ENCODE measurements around the gene LLGL2. TPM values are rescaled to one million over a fixed set of nuclear protein-coding genes. Genes with fewer than 3 reads are reported as not detected.

LLGL2 gene
- total RNA-seq, 2 donors from 2014 or later = 12.5 to 17.4 TPM

- H3K4me3 Mint-ChIP-seq = no peak overlapping the region
- no peak overlapping the region for H3K27ac Mint-ChIP-seq
- no peaks in the 10 kb centered on the region for H3K4me1 Mint-ChIP-seq (ENCODE audit: low read depth)
- no peaks in the 10 kb centered on the region for H3K27me3 Mint-ChIP-seq (ENCODE audit: low read depth)
- H3K36me3 Mint-ChIP-seq (ENCODE audit: insufficient read depth in 2 of 2) = no peaks in the 10 kb centered on the region
- DNase-seq = no peak
- H3K9me3 Mint-ChIP-seq = no peaks in the 10 kb centered on the region
- ATAC-seq (replicated peaks in 1 of 2) = no peak
Measured at GRCh38 chr17:75612906-75613626, 87.6 kb downstream of the LLGL2 start.

- ATAC-seq (replicated peaks in 1 of 2) (no peak), DNase-seq (no peak)
- Mint-ChIP-seq H3K27ac (no peak overlapping the region), H3K4me1 (ENCODE audit: low read depth) (no peaks in the 10 kb centered on the region), H3K4me3 (no peak overlapping the region), H3K9me3 (no peaks in the 10 kb centered on the region), H3K36me3 (ENCODE audit: insufficient read depth in 2 of 2) (no peaks in the 10 kb centered on the region), H3K27me3 (ENCODE audit: low read depth) (no peaks in the 10 kb centered on the region)
Measured at GRCh38 chr17:75614006-75614405, 88.5 kb downstream of the LLGL2 start.

- ATAC-seq (replicated peaks in 1 of 2) (no peak), DNase-seq (no peak)
- Mint-ChIP-seq H3K36me3 (ENCODE audit: insufficient read depth in 2 of 2) (no peaks in the 10 kb centered on the region), H3K4me3 (no peak overlapping the region), H3K9me3 (no peaks in the 10 kb centered on the region), H3K27me3 (ENCODE audit: low read depth) (no peaks in the 10 kb centered on the region), H3K27ac (no peak overlapping the region), H3K4me1 (ENCODE audit: low read depth) (no peaks in the 10 kb centered on the region)
Measured at GRCh38 chr17:75614556-75615270, 89.2 kb downstream of the LLGL2 start.

- Mint-ChIP-seq H3K4me3 (no peak overlapping the region), H3K36me3 (ENCODE audit: insufficient read depth in 2 of 2) (no peaks in the 10 kb centered on the region), H3K27ac (no peak overlapping the region), H3K4me1 (ENCODE audit: low read depth) (no peaks in the 10 kb centered on the region), H3K27me3 (ENCODE audit: low read depth) (no peaks in the 10 kb centered on the region), H3K9me3 (no peaks in the 10 kb centered on the region)
- no peak for ATAC-seq (replicated peaks in 1 of 2)
- DNase-seq = no peak
Measured at GRCh38 chr17:75615301-75615700, 89.8 kb downstream of the LLGL2 start.

- Mint-ChIP-seq H3K27ac (no peak overlapping the region), H3K36me3 (ENCODE audit: insufficient read depth in 2 of 2) (no peaks in the 10 kb centered on the region), H3K4me3 (no peak overlapping the region), H3K27me3 (ENCODE audit: low read depth) (no peaks in the 10 kb centered on the region), H3K9me3 (no peaks in the 10 kb centered on the region), H3K4me1 (ENCODE audit: low read depth) (no peaks in the 10 kb centered on the region)
- no peak for ATAC-seq (replicated peaks in 1 of 2)
- no peak for DNase-seq
Measured at GRCh38 chr17:75616521-75617122, 91.1 kb downstream of the LLGL2 start.

- no peak overlapping the region for H3K4me3 Mint-ChIP-seq
- DNase-seq = no peak
- H3K27ac Mint-ChIP-seq = no peak overlapping the region
- ATAC-seq (replicated peaks in 1 of 2) = no peak
- H3K4me1 Mint-ChIP-seq (ENCODE audit: low read depth) = no peaks in the 10 kb centered on the region
- no peaks in the 10 kb centered on the region for H3K9me3 Mint-ChIP-seq
- no peaks in the 10 kb centered on the region for H3K27me3 Mint-ChIP-seq (ENCODE audit: low read depth)
- H3K36me3 Mint-ChIP-seq (ENCODE audit: insufficient read depth in 2 of 2) = no peaks in the 10 kb centered on the region
Measured at GRCh38 chr17:75617218-75617617, 91.7 kb downstream of the LLGL2 start.

GRCh38 chr17:75617675-75618074 lies 92.2 kb downstream of the LLGL2 start:
- no peaks in the 10 kb centered on the region for H3K4me1 Mint-ChIP-seq (ENCODE audit: low read depth)
- no peaks in the 10 kb centered on the region for H3K36me3 Mint-ChIP-seq (ENCODE audit: insufficient read depth in 2 of 2)
- no peaks in the 10 kb centered on the region for H3K9me3 Mint-ChIP-seq
- no peak overlapping the region for H3K27ac Mint-ChIP-seq
- no peaks in the 10 kb centered on the region for H3K27me3 Mint-ChIP-seq (ENCODE audit: low read depth)
- H3K4me3 Mint-ChIP-seq = no peak overlapping the region
- no peak for DNase-seq
- no peak for ATAC-seq (replicated peaks in 1 of 2)

- H3K27me3 Mint-ChIP-seq (ENCODE audit: low read depth) = no peaks in the 10 kb centered on the region
- no peak overlapping the region for H3K27ac Mint-ChIP-seq
Measured at GRCh38 chr17:75619506-75620431, 94.3 kb downstream of the LLGL2 start.

GRCh38 chr17:75621489-75621888 lies 96.0 kb downstream of the LLGL2 start:
- no peak overlapping the region for H3K27ac Mint-ChIP-seq
- no peaks in the 10 kb centered on the region for H3K27me3 Mint-ChIP-seq (ENCODE audit: low read depth)
- H3K9me3 Mint-ChIP-seq = no peaks in the 10 kb centered on the region
- no peak overlapping the region for H3K4me3 Mint-ChIP-seq
- DNase-seq = no peak
- ATAC-seq (replicated peaks in 1 of 2) = no peak
- H3K36me3 Mint-ChIP-seq (ENCODE audit: insufficient read depth in 2 of 2) = no peaks in the 10 kb centered on the region
- no peaks in the 10 kb centered on the region for H3K4me1 Mint-ChIP-seq (ENCODE audit: low read depth)

More at GRCh38 chr17:75619506-75620431, 94.3 kb downstream of the LLGL2 start:
- Mint-ChIP-seq H3K4me3 (no peak overlapping the region), H3K4me1 (ENCODE audit: low read depth) (no peaks in the 10 kb centered on the region), H3K9me3 (no peaks in the 10 kb centered on the region), H3K36me3 (ENCODE audit: insufficient read depth in 2 of 2) (no peaks in the 10 kb centered on the region)
- DNase-seq = peak; percentile 13 to 44
- peak; percentile 15 to 32 for ATAC-seq (replicated peaks in 1 of 2)

GRCh38 chr17:75622076-75622475 lies 96.6 kb downstream of the LLGL2 start:
- ATAC-seq (replicated peaks in 1 of 2) (no peak), DNase-seq (no peak)
- no peak overlapping the region for H3K4me3 Mint-ChIP-seq
- no peaks in the 10 kb centered on the region for H3K27me3 Mint-ChIP-seq (ENCODE audit: low read depth)
- no peaks in the 10 kb centered on the region for H3K36me3 Mint-ChIP-seq (ENCODE audit: insufficient read depth in 2 of 2)
- no peak overlapping the region for H3K27ac Mint-ChIP-seq
- H3K9me3 Mint-ChIP-seq = no peaks in the 10 kb centered on the region
- H3K4me1 Mint-ChIP-seq (ENCODE audit: low read depth) = no peaks in the 10 kb centered on the region

GRCh38 chr17:75622771-75623273 lies 97.3 kb downstream of the LLGL2 start:
- Mint-ChIP-seq H3K27me3 (ENCODE audit: low read depth) (no peaks in the 10 kb centered on the region), H3K9me3 (no peaks in the 10 kb centered on the region), H3K4me1 (ENCODE audit: low read depth) (no peaks in the 10 kb centered on the region), H3K4me3 (no peak overlapping the region), H3K36me3 (ENCODE audit: insufficient read depth in 2 of 2) (no peaks in the 10 kb centered on the region), H3K27ac (no peak overlapping the region)
- ATAC-seq (replicated peaks in 1 of 2) (no peak), DNase-seq (no peak)

- H3K27ac Mint-ChIP-seq = no peak overlapping the region
- DNase-seq (no peak), ATAC-seq (replicated peaks in 1 of 2) (no peak)
- H3K9me3 Mint-ChIP-seq = no peaks in the 10 kb centered on the region
- H3K36me3 Mint-ChIP-seq (ENCODE audit: insufficient read depth in 2 of 2) = no peaks in the 10 kb centered on the region
- no peaks in the 10 kb centered on the region for H3K4me1 Mint-ChIP-seq (ENCODE audit: low read depth)
- H3K27me3 Mint-ChIP-seq (ENCODE audit: low read depth) = no peaks in the 10 kb centered on the region
- no peak overlapping the region for H3K4me3 Mint-ChIP-seq
Measured at GRCh38 chr17:75623386-75623785, 97.9 kb downstream of the LLGL2 start.

Data from activated T-cell treated with anti-CD3 and anti-CD28 coated beads, Interleukin-2, amount 50 U/mL, for 72 hours (primary cell).